Forelimb muscle (tissue), 1 donor: Measurements from ENCODE around the gene FLACC1. TPM values are rescaled to one million over a fixed set of nuclear protein-coding genes. Genes with fewer than 3 reads are reported as not detected.
"Not testable (repeated sequence)": the region's sequence is repeated elsewhere in the genome, so short reads cannot be mapped to it uniquely, and the experiment has no call there.

ENCODE experiments used
- DNase-seq: peaks from one replicate; pipeline ENCODE4 v3.0.0-alpha.2; 2013; ENCODE audit warnings: low read depth
- polyA plus RNA-seq: library from polyadenylated mRNA; unstranded; fragments of 120-200 nt; gene quantifications from one replicate; pipeline ENCODE4 v1.2.1, GENCODE V29; 2013; ENCODE audit not compliant: insufficient read length

The FLACC1 gene
- polyA plus RNA-seq, 1 donor: 1.4 TPM

- no peak for DNase-seq
These were observed 102.9 kb downstream of the FLACC1 start for GRCh38 chr2:201254081-201254730.

- DNase-seq: no peak
These were observed 106.4 kb downstream of the FLACC1 start for GRCh38 chr2:201250741-201251140.

- no peak for DNase-seq
These were observed 107.3 kb downstream of the FLACC1 start for GRCh38 chr2:201249889-201250288.

GRCh38 chr2:201248288-201248844 lies 108.8 kb downstream of the FLACC1 start:
- DNase-seq: no peak

- DNase-seq: no peak
These were observed 110.9 kb downstream of the FLACC1 start for GRCh38 chr2:201246280-201246679.

GRCh38 chr2:201244829-201245228 lies 112.3 kb downstream of the FLACC1 start:
- no peak for DNase-seq

- DNase-seq: no peak
These were observed 114.4 kb downstream of the FLACC1 start for GRCh38 chr2:201242571-201243277.

- not testable (repeated sequence) for DNase-seq
These were observed 117.8 kb downstream of the FLACC1 start for GRCh38 chr2:201239167-201239935.

Other genes starting within 250 kb of the FLACC1 start
- gene CFLAR, start 241.2 kb downstream of the FLACC1 start, polyA plus RNA-seq: 39.6 TPM
- 5.0 TPM for gene CASP10, start 174.2 kb downstream of the FLACC1 start, polyA plus RNA-seq
- gene CASP8, start 96.8 kb downstream of the FLACC1 start, polyA plus RNA-seq: 6.6 TPM
- gene TRAK2, start 94.1 kb upstream of the FLACC1 start, polyA plus RNA-seq: 25.7 TPM
- 43.5 TPM for gene STRADB, start 94.4 kb upstream of the FLACC1 start, polyA plus RNA-seq